DND-41 (cell line): Measurements from ENCODE around the gene MARCHF9.

Experiments used
- EZH2 ChIP-seq: IDR thresholded peaks from 3 replicates; pipeline ENCODE4 v1.6.1; 2012; ENCODE audit warnings: borderline replicate concordance, low read depth, mild to moderate bottlenecking, moderate library complexity, low read length, inconsistent platforms; ENCODE audit not compliant: severe bottlenecking
- TF ChIP-seq, protein P1 (sequence below): IDR thresholded peaks from 2 replicates; pipeline ENCODE4 v1.5.1; 2012; ENCODE audit warnings: borderline replicate concordance, low read length, moderate library complexity, mild to moderate bottlenecking; ENCODE audit not compliant: poor library complexity, severe bottlenecking; ENCODE audit errors: extremely low read depth

DNA sequence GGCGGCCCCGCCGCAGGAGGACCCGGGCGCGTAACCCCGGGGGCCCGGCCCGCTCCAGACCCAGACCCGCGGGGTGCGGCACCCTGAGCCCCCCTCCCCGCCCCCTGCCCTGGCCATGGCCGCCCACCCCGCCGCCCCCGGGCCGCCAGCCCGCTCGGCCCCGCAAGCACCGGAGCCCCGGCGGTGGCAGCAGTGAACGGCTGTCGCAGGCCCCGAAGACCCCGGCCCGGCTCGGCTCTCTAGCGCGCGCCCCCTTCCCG, 221 bp downstream of the MARCHF9 start:
- TF ChIP-seq, protein P1, sequence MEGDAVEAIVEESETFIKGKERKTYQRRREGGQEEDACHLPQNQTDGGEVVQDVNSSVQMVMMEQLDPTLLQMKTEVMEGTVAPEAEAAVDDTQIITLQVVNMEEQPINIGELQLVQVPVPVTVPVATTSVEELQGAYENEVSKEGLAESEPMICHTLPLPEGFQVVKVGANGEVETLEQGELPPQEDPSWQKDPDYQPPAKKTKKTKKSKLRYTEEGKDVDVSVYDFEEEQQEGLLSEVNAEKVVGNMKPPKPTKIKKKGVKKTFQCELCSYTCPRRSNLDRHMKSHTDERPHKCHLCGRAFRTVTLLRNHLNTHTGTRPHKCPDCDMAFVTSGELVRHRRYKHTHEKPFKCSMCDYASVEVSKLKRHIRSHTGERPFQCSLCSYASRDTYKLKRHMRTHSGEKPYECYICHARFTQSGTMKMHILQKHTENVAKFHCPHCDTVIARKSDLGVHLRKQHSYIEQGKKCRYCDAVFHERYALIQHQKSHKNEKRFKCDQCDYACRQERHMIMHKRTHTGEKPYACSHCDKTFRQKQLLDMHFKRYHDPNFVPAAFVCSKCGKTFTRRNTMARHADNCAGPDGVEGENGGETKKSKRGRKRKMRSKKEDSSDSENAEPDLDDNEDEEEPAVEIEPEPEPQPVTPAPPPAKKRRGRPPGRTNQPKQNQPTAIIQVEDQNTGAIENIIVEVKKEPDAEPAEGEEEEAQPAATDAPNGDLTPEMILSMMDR: no peak
- TF ChIP-seq EZH2: no peak
